ENCODE measurements around the gene OVOL2. TPM values are rescaled to one million over a fixed set of nuclear protein-coding genes. Genes with fewer than 3 reads are reported as not detected.
"Not testable (repeated sequence)": the region's sequence is repeated elsewhere in the genome, so short reads cannot be mapped to it uniquely, and the experiment has no call there.

Gene OVOL2
- total RNA-seq, 1 donor from 2014 or later = 1.8 TPM

DNA sequence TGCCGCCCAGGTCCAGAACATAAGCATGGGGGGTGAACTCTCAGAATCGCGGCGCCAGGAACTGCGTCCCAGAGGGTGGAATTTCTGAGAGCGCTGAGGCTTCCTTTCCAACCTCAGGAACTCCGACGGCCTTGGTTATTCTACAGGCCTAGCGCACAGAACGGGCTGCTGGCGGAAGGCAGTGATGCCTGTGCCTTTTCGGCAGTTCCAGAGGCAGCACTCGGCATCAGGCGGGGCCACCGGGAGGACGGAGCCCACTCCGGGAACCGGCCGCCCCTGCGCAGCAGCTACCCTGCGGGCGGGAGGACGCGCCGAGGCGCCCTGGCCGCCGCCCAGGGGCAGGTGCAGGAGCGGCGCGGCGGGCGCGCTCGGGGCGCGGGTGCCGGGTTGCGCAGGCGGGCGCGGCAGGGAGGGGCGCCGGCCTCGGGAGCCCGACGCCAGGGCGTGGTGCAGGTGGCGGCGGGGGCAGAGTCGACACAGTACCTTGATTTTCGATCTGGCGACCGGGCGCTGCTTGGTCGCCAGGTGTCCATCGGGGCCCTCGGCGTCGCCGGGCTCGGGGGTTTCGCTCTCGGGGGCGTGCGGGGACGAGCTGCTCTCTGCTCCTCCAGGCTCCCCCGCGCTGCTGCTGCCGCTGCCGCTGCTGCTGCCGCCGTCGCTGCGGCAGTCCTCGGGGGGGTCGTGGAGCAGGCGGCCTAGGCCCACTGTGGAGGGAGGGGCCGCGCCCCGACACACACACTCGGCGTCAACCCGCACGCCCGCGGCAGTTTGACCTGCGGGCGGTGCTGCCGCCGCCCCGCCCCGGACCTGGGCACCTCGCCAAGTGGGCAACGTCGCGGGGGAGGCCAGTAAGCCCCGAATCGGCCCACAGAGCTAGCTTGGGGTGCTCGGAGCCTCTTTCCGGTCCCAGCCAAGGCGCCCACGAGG, 1.3 kb downstream of the OVOL2 start:
- DNase-seq = no peak

DNA sequence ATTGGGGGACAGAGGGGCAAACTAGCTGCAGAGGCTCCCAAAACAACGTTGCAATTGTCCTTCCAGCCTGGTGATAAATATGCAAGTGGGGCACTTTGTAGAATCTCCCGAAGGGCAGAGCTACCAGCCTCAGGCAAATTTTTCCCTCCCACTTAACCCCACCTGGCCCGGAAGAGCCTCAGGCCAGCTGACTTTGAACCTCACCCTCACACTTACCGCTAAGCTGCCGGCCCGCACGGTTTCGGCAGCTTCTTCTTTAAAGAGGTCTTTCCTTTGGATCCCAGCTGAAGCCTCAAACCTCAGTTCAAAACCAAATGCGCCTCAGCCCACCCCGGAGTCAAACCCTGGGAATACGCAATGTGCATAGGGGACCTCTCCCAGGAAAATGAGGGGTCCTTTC, 2.5 kb downstream of the OVOL2 start:
- DNase-seq = no peak

DNA sequence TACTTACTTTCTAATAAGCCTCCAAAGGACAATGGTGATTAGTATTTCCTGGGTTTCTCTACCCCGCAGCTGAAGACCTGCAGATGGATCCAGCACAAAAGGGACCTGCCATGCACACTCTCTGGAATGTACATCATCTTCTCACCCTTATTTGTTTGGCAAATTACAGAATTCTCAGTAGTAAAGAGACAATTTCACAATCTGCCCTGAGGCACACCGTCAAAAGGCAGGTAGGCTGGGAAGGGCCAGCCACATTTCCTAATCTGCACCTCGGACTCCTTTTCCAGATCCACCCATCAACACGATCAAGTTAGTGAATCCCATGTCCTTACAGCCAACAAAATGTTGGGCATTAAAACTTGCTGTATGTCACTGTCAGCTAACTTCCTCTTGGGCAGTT, 4.9 kb downstream of the OVOL2 start:
- no peak for DNase-seq

- DNase-seq = no peak
Measured at GRCh38 chr20:18050628-18051027, 7.1 kb downstream of the OVOL2 start.

DNA sequence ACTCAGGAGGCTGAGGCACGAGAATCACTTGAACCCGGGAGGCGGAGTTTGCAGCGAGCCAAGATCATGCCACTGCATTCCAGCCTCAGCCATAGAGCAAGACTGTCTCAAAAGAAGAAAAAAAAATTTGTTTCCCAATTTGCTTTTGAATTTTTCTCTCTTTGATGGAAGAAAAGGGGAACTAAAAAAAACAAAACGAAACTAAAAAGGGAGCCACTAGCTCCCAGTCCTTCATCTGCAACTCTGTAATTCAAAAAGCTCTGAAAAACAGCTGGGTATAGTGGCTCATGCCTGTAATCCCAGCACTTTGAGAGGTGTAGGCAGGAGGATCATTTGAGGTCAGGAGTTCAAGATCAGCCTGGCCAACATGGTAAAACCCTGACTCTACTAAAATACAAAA, 9.5 kb downstream of the OVOL2 start:
- DNase-seq = no peak

- no peak for DNase-seq
Measured at GRCh38 chr20:18046535-18046934, 11.2 kb downstream of the OVOL2 start.

DNA sequence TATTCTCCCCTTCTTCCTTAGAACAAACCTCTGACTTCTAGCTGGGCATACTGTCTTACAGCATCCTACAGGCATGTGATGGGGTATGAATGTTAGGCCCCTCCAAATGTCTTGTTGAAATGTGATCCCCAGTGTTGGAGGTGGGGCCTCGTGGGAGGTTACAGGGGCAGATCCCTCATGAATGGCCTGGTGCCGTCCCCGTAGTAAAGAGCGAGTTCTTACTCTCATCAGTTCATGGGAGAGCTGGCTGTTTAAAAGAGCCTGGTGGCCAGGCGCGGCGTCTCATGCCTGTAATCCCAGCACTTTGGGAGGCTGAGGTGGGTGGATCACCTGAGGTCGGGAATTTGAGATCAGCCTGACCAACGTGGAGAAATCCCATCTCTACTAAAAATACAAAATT, 15.5 kb downstream of the OVOL2 start:
- DNase-seq = no peak

DNA sequence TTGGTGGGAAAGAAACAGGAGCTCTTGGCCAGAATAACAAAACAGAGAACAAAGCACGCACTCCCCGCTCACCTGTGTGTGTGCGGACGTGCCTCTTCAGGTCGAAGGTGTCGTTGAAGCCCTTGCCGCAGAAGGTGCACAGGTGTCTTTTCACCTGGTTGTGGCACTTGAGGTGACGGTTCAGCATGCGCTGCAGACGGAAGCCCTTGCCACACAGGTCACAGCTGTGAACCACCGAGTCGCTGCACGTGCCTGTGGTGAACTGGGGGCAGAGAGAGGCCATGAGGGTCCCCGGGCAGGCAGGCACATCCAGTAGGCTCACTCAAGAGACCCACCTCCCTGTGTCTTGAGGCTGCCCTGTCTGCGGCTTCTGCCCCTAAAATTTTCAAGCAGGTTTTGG, 16.3 kb downstream of the OVOL2 start:
- no peak for DNase-seq

- no peak for DNase-seq
Measured at GRCh38 chr20:18039063-18039462, 18.7 kb downstream of the OVOL2 start.

- DNase-seq = no peak
Measured at GRCh38 chr20:18034039-18034438, 23.7 kb downstream of the OVOL2 start.

DNA sequence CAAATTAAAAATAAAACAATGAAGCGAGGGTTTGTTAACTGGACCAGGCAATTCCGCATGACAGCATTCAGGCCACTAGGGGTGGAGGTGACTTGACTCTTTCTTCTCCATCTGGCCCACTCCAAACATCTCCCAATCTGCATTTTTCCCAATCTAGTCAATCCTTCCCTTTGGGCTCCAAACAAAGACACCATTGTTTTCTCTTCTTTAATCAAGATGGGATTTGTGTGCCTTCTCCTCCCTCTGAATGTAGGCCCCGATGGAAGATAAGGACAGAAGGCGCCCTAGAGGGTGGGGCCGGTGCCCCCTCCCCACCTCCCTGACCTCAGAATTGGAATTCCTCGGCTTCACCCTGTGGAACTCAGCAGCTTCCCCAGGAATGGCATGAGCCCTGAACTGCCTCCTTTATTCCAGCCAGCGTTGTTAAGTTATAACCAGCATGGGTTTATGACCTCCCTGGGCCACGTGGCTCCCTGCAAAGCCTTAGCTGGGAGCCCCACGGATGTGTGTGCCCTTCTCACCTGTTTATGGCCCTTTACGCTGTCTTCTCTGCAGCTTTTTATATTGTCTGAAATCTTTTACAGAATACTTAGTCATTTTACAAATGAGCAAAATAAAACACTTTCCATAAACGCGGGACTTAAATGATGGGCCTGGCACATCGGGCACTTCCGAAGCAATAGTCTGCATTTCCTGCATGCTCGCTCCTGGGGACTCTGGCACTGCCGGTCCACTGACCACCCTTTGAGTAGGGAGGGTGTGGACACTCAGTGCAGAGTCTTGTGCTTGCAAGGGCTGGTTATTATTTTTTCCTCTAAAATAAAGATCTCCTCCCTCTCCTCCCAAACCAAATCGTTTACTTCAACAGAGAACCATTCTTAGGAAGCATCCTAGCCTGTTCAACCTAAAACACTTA, 24.5 kb downstream of the OVOL2 start:
- DNase-seq = no peak

DNA sequence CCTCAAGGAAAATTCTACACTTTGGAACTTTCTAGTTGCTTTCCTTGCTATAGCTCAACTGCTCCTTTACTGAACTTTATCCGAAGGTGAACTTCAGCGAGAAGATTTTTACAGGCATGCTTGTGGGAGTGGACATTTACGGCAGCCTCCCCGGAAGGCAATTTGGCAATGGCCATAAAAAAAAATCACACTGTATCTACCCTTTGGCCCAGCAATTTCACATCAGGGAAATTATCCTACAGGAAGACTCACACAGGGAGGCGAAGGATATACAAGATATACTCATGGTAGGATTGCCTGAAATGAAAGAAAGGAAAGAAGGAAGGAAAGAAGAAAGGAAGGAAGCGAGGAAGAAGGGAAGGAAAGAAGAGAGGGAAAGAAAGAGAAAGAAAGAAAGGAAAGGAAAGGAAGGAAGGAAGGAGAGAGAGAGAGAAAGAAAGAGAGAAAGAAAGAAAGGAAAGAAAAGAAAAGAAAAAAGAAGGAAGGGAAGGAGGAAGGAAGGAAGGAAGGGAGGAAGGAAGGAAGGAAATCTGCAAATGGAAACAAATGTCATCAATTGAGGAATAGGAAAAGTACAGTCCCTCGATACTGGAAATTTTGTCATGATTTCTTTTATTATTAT, 25.7 kb downstream of the OVOL2 start:
- no peak for DNase-seq

GRCh38 chr20:18031050-18031449, 26.7 kb downstream of the OVOL2 start:
- no peak for DNase-seq

DNA sequence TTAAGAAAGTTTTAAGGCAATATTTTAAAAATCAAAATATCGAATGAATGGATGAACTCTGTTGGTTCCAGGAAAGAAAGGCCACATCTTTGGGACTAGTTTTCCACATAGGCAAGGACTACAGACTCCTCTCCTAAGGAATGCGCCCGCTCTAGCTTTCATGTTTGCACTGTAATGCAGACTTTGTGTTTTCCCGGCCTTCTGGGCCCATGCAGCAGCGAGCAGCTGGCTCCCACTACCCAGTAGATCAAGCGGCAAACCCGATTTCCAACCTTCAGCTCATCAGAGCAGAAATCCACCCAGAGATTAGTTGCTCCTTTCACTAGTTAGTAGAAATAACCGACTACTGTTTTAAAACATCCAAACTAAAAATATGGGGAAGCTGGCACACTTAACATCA, 27.7 kb downstream of the OVOL2 start:
- no peak for DNase-seq

DNA sequence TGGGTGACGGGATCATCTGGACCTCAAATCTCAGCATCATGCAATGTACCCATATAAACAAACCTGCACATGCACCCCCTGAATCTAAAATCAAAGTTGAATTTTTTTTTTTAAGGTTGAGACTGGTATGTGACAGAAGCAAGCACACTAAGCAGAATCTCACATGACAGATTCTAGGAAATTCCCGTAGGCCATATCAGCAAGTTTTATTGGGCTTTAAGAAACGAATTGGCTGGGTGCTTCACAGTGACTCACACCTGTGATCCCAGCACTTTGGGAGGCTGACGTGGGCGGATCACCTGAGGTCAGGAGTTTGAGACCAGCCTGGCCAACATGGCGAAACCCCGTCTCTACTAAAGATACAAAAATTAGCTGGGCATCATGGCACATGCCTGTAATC, 30.7 kb downstream of the OVOL2 start:
- DNase-seq = not testable (repeated sequence)

DNA sequence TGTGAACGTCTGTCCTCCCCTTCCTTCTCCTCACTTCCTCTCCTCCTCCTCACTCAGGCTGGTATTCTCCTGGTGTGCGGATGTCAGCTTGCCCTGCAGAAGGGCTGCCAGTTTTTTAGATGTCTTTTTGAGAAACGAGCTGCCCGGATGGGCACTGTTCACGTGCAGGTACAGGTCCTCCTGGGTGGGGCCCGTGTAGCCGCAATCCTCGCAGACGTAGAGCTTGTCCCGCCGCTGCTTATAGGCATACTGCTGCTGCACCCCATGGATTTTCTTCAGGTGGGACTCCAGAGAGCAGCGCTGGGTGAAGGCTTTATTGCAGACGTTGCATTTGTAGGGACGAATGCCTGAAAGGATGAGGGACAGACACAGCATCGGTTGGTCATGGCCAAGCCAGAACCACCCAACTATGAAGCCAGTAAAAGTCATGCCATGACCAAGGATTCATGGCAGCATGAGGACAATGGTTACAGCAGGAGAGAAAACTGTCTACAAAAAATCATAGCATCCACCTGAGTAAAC, 33.0 kb downstream of the OVOL2 start:
- DNase-seq = no peak

DNA sequence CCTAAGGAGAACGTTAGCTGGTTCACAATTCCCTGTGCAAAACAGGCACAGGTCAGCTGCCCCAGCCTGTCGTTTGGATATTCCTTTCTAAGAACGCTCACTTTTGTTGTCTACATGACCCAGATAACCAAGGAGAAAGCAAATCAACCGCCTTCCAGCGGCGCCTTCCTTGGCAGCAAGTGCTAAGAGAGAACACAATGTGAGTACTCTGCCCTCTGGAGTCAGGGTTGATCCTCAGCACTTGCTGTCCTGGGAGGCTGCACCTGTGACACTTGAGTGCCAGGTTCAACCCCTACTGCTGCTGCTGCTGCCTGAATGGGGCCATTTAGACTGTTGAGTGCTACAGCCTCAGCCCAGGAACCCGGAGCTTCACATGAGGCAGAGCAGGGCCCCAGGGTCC, 36.8 kb downstream of the OVOL2 start:
- no peak for DNase-seq

DNA sequence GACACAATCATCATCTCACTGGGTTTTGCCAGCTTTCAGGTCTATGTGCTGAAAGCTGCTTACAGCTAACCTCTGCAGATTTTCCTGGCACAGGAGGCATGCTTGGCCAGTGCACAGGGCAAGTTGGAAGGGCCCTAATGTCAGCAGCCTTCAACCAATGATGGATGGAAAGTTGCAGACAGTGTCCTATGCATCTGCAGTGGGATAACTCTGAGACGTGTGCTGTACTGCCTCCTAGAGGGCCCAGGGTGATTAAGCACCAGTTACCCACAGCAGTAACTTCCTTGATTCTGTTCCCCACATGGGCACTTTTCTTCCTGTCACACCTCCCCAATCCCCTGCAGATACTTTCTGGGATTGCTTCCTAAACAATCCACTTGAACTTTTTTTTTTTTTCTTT, 38.6 kb downstream of the OVOL2 start:
- DNase-seq = no peak

DNA sequence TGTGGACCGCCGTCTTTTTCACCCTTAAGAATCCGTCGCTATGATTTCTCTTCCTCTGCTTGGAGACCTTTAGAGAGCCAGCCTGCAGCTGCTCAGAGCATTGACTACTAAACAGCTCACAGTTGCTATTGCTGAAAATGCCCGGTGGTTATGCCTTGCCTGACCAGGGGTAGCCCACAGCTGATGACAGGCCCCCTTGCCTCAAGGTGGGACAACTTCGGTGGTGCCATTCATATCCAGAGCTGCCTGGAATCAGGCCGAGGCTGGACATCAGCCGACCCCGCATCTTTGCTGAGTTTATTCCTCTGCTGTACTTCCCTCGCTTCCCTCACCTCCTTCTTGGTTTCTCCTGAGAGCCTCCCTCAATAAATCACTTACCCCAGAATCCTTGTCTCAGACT, 39.6 kb downstream of the OVOL2 start:
- no peak for DNase-seq

- DNase-seq = no peak
Measured at GRCh38 chr20:18016772-18017171, 40.9 kb downstream of the OVOL2 start.

DNA sequence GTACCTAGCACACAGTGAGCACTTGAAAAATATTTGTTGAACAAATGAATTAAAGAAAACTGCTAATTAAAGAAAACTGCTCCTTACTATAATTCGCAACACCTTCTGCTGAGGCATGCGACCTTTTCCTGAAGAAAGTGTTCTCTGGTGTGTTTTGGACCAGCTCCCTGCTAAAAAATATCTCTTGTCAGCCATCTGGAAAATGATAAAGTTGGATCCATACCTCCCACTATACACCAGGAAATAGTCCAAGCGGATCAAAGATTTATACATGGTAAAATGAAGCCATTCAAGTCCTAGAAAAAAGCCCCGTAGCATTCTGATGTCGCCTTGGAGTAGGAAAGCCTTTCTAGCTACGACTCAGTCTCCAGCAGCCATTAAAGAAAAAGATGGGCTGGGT, 43.3 kb downstream of the OVOL2 start:
- no peak for DNase-seq

- DNase-seq = no peak
Measured at GRCh38 chr20:18012901-18013300, 44.8 kb downstream of the OVOL2 start.

Data from skin of body (tissue), 2 donors.